Chondrocyte (in vitro differentiated cells): ENCODE data around the gene TBC1D8. TPM values are rescaled to one million over a fixed set of nuclear protein-coding genes. Genes with fewer than 3 reads are reported as not detected.

ENCODE experiments used
- DNase-seq: peaks from one replicate; pipeline ENCODE4 v3.0.0; 2021; ENCODE audit warnings: mixed read lengths, low spot score
- H3K27ac Mint-ChIP-seq: one replicate; pipeline ENCODE4 v1.8.0; 2021; ENCODE audit warnings: mild to moderate bottlenecking, moderate library complexity, mixed read lengths; ENCODE audit not compliant: unreplicated experiment
- H3K27me3 Mint-ChIP-seq: 2 replicates; pipeline ENCODE4 v1.8.0; 2021; ENCODE audit warnings: low read depth, mixed read lengths
- H3K36me3 Mint-ChIP-seq: 2 replicates; pipeline ENCODE4 v1.8.0; 2021; ENCODE audit warnings: low read depth, mixed read lengths
- H3K4me1 Mint-ChIP-seq: 2 replicates; pipeline ENCODE4 v1.8.0; 2021; ENCODE audit warnings: low read depth, mild to moderate bottlenecking, mixed read lengths
- H3K4me3 Mint-ChIP-seq: one replicate; pipeline ENCODE4 v1.8.0; 2021; ENCODE audit warnings: mild to moderate bottlenecking, moderate library complexity, mixed read lengths; ENCODE audit not compliant: unreplicated experiment
- H3K9me3 Mint-ChIP-seq: 2 replicates; pipeline ENCODE4 v1.8.0; 2021; ENCODE audit warnings: low read depth, mixed read lengths
- total RNA-seq: library from RNA; stranded (reverse); gene quantifications from 3 replicates; pipeline ENCODE4 v1.2.1, GENCODE V29; 2021
- TF ChIP-seq, protein P1 (sequence below): fragments of 200-600 bp; sonication (generic); IDR thresholded peaks from 2 replicates; pipeline ENCODE4 v1.5.0; 2021; ENCODE audit warnings: antibody characterized with exemption, mild to moderate bottlenecking, moderate library complexity

TBC1D8 gene
- total RNA-seq, 1 donor from 2014 or later = 8.2 TPM

DNA sequence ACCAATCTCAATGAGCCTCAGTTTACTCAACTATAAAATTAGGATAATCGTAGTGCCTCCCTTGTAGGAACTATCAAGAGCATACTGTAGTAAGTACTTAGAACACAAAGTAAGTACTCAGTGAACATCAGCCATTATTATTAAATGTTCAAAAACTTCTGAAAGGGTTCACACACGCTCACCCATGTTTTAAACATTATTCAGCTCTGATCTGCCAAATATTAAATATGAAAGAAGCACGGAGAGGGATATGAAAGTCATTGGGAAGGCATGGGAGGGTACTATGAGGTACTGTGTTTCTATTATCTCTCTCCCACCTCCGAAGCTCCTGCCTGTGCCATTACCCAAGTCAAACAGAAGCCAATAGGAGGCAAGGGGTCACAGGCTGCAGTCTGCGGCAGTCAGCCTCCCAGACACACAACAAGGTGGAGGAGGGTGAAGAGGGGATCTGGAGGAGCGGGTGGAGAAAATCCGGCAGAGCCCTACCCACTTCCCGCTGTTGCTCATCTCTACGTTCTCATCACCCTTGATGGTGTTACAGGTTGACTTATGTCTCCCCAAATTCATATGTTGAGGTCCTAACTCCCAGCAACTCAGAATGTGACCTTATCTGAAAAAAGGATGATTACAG lies 2.0 kb upstream of the TBC1D8 start:
- H3K36me3 Mint-ChIP-seq = no peaks in the 10 kb centered on the region
- TF ChIP-seq, protein P1, sequence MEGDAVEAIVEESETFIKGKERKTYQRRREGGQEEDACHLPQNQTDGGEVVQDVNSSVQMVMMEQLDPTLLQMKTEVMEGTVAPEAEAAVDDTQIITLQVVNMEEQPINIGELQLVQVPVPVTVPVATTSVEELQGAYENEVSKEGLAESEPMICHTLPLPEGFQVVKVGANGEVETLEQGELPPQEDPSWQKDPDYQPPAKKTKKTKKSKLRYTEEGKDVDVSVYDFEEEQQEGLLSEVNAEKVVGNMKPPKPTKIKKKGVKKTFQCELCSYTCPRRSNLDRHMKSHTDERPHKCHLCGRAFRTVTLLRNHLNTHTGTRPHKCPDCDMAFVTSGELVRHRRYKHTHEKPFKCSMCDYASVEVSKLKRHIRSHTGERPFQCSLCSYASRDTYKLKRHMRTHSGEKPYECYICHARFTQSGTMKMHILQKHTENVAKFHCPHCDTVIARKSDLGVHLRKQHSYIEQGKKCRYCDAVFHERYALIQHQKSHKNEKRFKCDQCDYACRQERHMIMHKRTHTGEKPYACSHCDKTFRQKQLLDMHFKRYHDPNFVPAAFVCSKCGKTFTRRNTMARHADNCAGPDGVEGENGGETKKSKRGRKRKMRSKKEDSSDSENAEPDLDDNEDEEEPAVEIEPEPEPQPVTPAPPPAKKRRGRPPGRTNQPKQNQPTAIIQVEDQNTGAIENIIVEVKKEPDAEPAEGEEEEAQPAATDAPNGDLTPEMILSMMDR = no peak
- H3K27ac Mint-ChIP-seq = no peak overlapping the region
- peaks cover 29% of the 10 kb centered on the region for H3K4me1 Mint-ChIP-seq
- H3K27me3 Mint-ChIP-seq = peaks cover 3% of the 10 kb centered on the region
- DNase-seq = no peak
- no peak overlapping the region for H3K4me3 Mint-ChIP-seq
- H3K9me3 Mint-ChIP-seq = no peaks in the 10 kb centered on the region

GRCh38 chr2:101152272-101153076 lies 1.3 kb upstream of the TBC1D8 start:
- H3K27ac Mint-ChIP-seq = peak overlapping the region; percentile 53
- no peaks in the 10 kb centered on the region for H3K9me3 Mint-ChIP-seq
- peak overlapping the region; percentile 74 for H3K4me3 Mint-ChIP-seq

GRCh38 chr2:101151859-101152271 lies 683 bp upstream of the TBC1D8 start:
- no peaks in the 10 kb centered on the region for H3K9me3 Mint-ChIP-seq
- peak overlapping the region; percentile 53 for H3K27ac Mint-ChIP-seq
- TF ChIP-seq, protein P1 = no peak
- H3K4me3 Mint-ChIP-seq = peak overlapping the region; percentile 74
- peaks cover 29% of the 10 kb centered on the region for H3K4me1 Mint-ChIP-seq
- H3K27me3 Mint-ChIP-seq = peaks cover 3% of the 10 kb centered on the region
- H3K36me3 Mint-ChIP-seq = peaks cover under 1% of the 10 kb centered on the region
- DNase-seq = no peak

More at GRCh38 chr2:101152272-101153076, 1.3 kb upstream of the TBC1D8 start:
- H3K36me3 Mint-ChIP-seq = no peaks in the 10 kb centered on the region
- TF ChIP-seq, protein P1 = peak; percentile 84
- peaks cover 3% of the 10 kb centered on the region for H3K27me3 Mint-ChIP-seq
- peaks cover 29% of the 10 kb centered on the region for H3K4me1 Mint-ChIP-seq
- no peak for DNase-seq

DNA sequence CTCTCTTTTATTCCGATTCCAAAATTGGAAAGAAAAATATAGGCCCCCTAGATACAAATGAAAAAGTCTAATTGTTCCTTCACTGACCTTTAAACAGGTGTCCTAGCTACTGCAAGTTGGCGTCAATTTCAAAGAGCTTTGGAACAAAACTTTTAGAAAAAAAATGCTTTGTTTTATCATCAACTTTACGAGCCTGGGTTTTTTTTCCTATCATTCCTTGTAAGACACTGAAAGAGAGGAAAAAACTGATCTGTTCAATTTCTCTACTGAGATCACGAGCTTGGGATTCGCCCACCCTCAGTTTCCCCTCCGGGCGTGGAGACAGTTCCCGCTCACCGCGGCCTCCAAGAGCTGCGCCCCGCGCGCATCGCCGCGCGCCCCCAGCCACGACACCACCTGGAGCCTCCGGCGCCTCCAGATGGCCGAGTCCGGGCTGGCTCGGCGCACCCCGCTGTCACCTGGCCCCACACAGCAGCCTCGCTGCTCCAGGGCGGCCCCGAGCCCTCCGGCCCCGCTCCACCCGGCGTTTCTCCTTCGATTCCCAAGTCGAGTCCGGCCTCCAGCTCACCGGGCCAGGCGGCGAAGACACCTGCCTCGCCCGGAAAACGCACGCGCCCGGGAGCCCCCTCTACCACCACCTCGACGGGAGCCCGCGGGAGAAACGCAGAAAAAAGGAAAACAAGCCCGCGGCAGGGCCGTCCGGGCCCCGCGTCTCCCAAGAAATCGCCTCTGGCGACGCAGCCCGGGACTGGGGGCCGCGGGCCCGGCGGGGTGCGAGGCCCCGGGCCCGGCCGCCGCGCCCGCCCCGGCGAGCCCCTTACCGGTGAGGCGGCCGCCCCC lies 656 bp downstream of the TBC1D8 start:
- Mint-ChIP-seq H3K27me3 (peaks cover 3% of the 10 kb centered on the region), H3K4me3 (peak overlapping the region; percentile 77), H3K9me3 (no peaks in the 10 kb centered on the region), H3K36me3 (peaks cover 2% of the 10 kb centered on the region), H3K4me1 (peaks cover 29% of the 10 kb centered on the region), H3K27ac (no peak overlapping the region)
- TF ChIP-seq, protein P1 = peak; percentile 34
- no peak for DNase-seq
